Anterior cingulate cortex (tissue), 58 donors: ENCODE results near the gene GMDS.

ENCODE experiments used
- DNase-seq, 58 donors: peaks; one replicate each; lab custom pipeline; 2025; lab: John Stamatoyannopoulos, UW

GMDS gene

DNA sequence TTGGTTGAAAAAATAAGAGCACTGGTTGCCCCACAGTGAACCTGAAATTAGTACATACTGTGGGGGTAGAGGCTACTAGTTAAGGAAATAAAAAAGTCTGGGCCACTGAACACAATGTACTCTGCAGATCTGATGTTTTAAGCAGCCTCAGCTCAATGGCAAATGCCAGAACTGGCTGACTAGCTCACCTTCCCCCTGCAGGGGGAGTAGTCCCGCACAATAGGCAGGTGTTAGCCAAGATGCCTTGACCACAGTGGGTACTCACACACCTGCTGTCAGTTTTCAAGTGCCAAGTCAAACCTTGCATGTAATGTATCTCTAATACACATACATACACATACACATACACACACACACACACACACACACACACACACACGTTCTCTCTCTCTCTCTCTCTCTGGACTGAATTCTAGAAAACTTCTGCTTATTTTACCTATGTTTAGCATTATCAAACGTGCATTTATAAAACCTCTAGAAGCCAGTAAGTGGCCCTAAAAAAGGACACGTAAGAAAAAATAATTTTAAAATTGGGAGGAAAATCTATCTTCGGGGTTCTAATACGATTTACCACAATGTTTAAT, 36.1 kb downstream of the GMDS start:
- no peak for DNase-seq

DNA sequence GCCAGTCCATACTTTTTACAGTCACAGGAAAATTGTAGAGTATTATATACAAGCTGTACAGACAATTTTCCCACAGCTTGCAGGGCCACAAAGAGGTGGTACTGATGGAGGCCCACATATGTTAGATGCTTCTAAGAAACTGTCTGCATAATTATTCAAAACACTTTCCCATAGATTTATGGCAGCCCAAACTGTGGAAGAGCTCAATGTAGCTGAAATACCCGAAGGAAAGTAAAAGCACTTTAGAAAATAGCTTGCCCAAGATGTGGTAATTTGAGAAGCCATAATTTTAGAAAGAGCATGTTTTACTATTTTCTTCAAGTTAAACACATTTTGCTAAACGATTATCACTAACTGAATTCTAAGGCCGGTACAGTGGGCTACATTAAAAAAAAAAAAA, 36.9 kb downstream of the GMDS start:
- DNase-seq = no peak

DNA sequence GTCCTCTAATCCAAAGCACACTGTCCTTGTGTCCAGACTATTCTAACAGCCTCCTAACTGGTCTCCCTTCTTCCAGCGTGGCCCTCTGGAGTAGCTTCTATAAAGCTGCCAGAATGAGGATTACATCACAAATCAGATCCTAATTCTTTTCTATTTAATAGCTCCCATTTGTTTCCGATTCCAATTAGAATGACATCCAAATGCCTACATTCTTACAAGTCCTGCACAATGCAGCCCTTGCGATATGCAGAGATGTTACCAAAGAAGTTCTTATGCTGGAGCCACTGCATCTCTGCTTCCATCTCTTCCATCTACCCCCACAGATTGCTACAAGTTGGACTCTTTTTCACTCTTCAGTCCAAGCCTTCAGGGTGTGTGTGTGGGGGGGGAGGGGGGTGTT, 40.0 kb downstream of the GMDS start:
- no peak for DNase-seq

DNA sequence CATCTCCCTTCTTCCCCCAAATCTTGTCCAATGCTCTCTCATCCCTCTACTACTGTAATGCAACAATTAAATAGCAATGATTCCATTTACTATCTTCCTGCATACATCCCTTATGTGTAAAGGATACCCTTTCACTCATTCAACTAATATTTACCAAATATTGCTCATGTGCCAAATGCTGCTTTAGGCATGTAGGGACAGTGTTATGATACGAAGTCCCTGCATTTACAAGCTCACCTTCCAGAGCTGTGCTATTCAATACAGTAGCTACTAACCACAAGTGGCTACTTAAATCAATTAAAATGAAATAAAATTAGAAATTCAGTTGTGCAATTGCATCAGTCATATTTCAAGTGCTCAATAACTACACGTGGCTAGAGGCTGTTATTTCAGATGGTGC, 41.1 kb downstream of the GMDS start:
- DNase-seq = no peak

DNA sequence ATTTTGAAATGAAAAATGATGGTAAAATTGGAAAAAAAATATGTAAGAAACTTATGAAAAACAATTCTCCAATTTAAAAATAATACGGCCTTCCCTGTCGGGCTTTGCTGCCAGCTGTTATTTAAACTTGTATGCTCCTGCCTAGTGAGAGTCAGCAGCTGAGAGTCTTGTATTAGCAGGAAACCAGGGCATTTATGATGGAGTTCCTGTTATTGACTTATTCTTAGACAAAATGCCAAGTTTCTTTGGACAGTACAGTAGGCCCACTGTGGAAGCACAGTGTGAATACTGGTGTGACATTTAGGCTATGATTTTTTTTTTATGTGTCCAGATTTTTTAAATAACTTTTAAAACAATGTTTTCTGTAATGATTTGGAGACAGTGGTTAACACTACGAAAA, 42.1 kb downstream of the GMDS start:
- no peak for DNase-seq

DNA sequence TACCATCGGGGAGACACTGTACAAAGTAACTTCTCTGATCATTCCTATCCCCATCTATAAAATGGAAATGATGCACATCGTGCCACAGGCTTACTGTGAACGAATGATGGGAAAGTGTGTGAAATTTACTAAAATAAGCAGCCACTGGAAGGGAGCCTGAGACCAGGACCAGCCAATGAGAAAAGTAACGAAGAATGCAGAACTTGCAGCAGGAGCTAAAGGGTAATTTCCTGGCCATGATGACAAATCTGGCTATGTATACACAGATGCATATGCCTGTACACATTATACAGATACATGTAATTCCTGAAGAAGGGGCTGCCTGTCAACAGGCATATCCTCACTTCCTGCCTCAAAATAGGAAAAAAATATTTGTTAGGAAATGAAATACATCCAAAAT, 47.4 kb downstream of the GMDS start:
- no peak for DNase-seq

DNA sequence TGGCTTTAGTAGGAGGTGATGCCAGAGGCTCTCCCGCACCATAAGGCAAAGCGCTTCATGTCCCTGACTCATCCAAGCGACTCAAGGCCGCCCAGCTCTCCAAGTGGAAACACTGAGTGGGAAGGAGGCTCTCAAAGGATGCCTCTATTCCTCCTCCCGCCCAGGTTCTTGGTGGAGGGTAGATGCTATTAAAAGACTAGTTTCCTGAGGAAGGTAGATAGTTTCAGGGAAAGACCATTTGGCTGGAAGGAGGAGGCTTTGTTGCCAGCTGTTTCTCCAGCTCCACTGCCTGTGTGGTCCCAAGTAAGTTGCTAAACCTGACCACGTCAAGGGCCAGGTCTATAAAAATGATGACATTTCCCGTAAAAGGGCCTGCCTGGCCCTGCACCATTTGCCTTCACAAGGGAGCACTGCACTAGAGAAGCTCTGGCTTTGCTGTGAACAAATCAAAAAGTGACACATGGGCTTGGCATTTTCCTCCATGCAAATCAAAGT, 48.2 kb downstream of the GMDS start:
- peak in 6 of 58 donors; percentile 1 to 28 (median 4) for DNase-seq

DNA sequence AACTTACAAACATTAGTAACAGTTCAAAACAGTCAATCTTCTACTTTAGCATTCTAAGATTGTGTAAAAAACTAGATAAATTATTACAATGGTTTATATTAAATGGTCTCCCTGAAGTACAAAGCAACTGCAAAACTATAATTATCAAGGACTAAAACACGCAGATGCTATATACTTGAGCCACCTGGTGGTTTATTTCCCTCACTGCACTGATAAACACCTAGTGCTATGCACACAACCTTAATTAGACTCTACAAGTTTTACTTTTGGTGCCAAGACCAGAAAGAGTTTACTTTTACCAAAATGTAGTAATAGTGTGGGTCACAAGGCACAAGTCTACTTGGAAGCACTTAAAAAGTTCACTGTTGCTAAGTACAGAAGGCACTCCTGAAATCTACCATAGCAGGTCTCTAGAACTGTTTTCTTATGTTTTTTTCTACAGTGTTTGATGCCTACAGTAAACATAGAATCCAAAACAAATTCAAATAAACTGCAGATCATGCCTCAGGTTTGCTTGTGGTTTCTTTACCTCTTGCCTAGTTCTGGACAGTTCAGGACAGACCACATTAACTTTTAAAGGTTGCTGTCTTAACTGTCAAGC, 49.2 kb downstream of the GMDS start:
- DNase-seq = peak in 1 of 58 donors; percentile 3

DNA sequence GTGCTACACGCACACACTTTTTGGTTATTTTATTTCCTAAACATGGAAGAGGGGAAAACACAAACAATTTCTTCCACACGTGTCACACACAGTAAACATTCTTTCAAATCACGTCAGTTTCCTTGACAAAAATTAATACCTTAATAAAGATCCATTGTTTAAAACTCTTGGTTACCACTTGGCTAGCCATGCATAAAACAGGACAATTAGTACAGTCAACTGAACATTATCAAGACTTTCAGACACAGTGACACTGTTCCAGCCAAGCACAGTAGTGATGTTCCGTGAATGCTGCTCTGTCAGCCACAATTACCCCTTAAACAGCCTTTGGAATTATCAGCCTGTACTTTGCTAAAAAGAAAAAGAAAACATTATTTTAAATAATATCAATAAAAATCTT, 50.8 kb downstream of the GMDS start:
- DNase-seq = no peak

DNA sequence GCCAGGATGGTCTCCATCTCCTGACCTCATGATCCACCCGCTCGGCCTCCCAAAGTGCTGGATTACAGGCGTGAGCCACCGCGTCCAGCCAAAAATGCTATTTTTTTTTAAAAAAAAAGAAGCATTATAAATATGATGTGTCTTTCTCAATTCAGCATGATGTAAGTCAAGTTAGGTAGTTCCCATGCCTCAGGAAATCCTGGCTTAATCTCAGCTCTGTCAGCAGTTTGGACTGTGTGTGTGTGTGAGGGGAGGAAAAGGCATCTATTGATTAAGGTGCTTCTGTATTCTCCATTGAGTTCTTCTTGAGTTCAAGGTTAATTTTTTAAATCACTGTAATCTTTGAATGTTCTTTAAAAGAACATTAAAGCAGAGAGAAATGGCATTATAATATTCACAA, 51.5 kb downstream of the GMDS start:
- no peak for DNase-seq

DNA sequence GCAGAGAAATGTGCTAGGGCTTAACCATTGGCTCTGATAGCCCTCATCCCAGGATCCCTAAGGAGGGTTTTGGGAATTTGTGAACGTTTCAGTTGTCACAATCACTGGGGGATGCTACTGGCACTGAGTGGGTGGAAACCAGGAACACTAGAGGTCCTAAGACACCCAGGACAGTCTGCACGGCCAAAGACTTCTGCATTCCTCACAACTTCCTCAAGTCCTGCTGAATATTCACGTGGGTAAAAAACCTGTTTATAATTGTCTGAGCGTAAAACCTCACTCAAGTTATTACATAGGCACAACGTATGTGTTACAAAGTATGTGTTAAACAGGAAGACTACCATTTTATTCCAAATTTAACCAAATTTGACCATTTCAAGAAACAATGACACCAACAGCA, 52.4 kb downstream of the GMDS start:
- DNase-seq = no peak

DNA sequence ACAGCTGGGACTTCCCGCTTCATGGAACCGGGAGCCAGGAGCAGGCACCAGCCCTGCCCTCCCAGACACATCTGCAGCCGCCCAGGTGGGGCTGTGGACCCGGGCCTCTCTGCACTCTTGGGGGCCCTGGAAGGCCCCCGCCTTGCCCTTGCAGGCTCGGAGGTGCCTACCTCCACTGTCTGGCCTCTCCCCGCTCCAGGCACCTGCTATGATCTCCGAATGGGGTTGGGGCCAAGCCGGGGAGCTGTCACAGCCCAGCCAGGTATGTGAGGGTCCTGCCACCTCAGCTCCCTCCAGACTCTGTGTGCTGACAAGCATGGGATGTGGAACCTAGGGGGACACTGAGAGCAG, 54.0 kb downstream of the GMDS start:
- no peak for DNase-seq

DNA sequence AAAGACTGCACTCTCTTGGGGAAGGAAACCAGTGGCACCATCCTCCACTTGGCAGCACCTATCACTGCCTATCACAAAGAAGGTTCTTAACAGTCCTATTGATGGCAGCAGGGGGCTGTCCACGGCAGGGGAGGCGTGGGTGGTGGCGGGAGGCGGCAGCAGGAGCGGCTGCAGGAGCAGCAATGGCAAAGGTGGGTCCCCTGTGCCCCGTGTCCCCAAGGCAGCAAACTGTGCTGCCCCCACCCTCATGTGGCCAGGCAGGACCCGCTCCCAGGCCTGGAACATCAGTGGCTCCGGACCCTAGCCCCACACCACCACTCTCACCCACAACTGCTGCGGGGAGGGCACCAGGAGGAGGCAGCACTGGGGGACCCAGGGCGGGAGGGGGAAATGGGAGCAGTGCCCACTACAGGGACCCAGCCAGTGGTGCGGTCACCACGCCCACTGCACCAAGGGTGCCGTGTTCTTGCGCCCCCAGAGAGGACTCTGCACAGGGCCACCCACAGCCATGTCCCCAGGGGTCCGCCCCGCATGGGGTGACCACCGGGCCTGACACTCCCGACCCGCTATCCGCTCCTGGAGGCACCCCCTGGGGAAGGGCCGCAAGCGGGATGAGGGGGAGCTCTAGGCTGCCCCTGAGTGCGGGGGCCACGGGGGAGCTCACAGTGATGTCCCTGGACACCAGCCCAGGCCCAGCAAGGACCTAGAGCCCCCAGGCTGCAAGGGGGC, 54.6 kb downstream of the GMDS start:
- DNase-seq = no peak

DNA sequence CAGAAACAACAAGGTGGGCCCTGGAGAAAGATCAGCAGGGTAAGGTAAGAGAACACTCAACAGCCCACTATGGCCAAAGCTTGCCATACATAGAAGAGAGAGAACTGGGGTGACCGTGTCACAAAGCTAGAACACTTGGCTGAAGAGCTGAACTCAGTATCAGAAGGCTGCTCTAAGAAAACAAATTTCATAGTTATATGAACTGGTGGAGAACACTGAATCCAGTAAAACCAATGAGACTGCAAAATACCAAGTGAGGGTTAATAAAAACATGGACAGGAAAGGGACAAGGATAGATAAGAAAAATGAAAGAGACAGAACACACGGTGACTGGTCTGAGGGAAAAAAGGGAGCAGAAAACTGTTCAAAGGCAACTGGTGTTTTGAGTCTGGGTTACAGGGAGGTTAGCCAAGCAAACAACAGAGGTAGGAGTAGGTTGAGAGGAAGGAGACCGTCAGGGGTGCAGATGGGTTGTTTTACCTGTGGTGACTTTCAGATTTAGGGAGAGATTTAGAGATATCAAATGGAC, 56.5 kb downstream of the GMDS start:
- no peak for DNase-seq

DNA sequence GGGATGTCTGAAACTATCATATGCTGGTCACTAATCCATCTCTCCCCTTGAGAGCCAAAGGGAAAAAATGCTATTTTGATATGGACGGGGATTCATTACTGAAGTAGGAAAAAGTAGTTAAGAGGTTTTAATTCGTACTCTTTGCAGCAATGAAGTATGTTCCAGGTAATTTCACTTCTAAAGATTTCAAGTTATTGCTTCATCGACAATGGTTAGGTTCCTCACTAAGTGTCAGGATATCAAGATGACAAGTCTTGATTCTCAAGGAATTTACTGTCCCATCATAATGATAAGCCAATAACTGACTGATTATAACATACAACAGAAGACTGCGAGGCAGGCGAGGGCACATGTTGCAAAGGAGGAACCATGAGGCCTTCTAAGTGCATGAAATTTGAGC, 57.0 kb downstream of the GMDS start:
- no peak for DNase-seq

DNA sequence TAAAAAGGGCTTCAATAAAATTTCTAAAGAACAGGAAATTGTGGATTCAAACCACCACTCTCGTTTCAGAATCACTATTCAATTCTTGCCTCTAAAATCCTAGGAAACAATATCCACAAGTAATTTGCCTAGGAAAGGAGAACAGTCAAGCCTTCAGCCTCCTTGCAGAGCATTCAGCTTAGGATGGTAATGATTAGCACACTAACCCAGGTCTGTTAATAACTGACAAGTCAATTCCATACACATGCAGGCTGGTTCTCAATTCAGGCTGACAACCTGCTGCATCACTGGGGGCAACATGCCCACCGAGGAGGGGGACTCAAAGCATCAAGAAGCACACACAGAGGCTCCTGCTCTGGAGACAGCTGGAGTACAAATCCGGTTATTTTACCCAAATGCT, 57.6 kb downstream of the GMDS start:
- DNase-seq = no peak

DNA sequence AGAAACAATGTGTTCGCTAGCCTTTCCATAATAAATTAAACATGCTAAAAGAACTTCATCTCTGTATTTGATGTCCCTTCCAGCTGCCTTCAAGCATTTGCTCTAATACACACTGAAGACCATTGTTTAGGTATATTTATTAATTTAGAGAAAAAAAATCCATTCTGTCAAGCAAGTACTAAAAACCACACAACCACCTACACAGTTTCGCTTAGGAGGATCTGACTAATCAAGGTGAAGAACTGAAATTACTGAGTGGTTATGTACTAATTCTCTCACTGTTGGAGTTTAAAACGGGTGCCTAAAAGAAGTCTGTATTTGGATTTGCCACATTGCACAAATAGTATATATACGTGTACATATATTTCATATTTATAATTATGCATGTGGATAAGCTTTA, 58.9 kb downstream of the GMDS start:
- no peak for DNase-seq

DNA sequence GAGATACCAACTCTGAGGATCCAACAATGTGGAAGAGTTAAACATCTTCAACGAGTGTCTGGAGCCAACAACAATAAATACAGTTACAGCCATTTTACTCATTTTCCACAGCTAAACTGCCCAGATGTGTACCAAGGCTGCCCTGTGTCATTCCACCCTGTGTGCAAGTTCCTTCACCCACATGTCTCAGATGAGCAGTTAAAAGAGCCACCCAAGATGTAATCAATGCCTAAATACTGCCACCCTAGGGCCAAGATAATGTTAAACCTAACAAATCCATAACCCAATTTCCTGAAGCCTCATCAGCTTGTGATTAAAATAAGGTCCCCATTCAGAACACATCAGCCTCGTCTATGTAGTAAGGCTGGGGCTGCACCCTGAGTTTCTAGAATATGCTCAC, 59.9 kb downstream of the GMDS start:
- no peak for DNase-seq

DNA sequence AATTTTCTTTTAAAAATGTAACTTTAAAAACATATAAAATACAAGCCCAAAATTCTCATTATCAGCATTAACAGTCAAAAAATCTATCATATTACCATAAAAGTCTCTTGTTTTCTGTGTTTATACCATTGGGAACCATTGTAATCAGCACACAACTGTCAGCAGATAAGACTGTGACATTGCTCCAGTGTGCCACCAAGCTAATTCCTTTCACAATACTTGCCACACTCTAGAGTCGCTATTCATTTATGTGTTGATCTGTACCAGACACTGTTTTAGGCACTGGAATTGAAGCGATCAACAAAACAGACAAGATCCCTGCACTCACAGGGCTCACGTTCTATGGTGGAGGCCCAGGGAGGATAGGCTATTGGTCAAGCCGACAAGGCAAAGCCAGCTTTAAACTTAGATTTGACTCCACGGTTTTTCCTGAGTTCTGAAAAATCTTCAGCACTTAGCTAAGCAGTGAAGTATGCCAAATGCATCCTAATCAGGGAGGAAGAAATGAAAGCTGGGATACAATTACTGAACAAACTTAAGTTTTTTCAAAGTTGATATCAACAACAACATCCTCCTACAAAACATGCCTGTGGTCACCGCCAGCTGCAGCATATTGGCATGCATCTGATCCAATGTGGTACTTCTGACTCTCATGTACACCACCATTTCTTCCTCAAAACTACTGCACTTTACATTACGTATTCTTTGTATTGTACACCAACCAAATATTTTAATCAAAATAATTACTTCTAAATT, 60.5 kb downstream of the GMDS start:
- DNase-seq = no peak

DNA sequence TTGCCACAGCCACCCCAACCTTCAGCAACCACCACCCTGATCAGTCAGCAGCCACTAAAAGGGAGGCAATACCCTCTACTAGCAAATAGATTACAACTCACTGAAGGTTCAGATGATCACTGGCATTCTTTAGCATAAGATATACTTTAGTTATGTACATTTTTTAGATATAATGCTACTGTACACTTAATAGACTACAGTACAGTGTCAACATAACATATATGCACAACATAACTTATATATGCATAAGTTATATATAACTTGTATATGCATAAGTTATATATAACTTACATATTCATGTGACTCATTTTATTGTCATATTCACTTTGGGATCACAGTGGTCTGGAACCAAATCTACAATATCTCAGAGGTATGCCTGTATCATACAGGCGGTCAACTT, 61.7 kb downstream of the GMDS start:
- no peak for DNase-seq

DNA sequence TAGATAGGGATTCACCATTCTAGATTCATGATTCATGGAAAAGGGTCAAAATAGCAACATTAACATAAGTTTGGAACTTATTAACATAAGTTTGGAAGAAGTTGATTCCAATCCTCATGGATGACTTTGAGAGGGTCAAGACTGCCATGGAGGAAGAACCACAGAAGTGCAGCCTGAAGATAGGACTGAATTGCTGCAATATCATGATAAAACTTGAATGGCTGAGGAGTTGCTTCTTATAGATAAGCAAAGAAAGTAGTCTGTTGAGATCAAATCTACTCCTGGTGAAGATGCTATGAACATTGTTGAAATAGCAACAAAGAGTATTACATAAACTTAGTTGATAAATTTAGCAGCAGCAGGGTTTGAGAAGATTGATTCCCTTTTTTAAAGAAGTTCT, 62.2 kb downstream of the GMDS start:
- no peak for DNase-seq
